GM23338 (cell line): ENCODE measurements around the gene TMEM107. TPM values are rescaled to one million over a fixed set of nuclear protein-coding genes. Genes with fewer than 3 reads are reported as not detected.

Experiments used
- ATAC-seq: fragments of 200-7000 bp; cut with Tn5 transposase; 3 replicates; pipeline ENCODE4 v1.9.1; 2020
- DNase-seq: peaks from one replicate; pipeline ENCODE4 v3.0.0-alpha.2; 2015; ENCODE audit warnings: low spot score
- H2AFZ ChIP-seq: fragments of 200-600 bp; sonication (generic); 2 replicates; pipeline ENCODE4 v1.8.0; 2016; ENCODE audit warnings: antibody characterized with exemption, mild to moderate bottlenecking, moderate library complexity
- H3F3A ChIP-seq: fragments of 200-600 bp; sonication (generic); replicated peaks from 2 replicates; pipeline ENCODE4 v1.8.0; 2017; ENCODE audit warnings: antibody characterized with exemption, mixed run types, low read depth
- H3K27ac ChIP-seq: fragments of 200-600 bp; sonication (generic); 2 replicates; pipeline ENCODE4 v1.6.1; 2016; ENCODE audit warnings: low read depth
- H3K27me3 ChIP-seq: fragments of 200-600 bp; sonication (generic); 2 replicates; pipeline ENCODE4 v1.8.0; 2016; ENCODE audit warnings: mild to moderate bottlenecking, mixed run types, moderate library complexity; ENCODE audit not compliant: insufficient read depth
- H3K36me3 ChIP-seq: fragments of 200-600 bp; sonication (generic); 2 replicates; pipeline ENCODE4 v1.8.0; 2016; ENCODE audit warnings: mild to moderate bottlenecking; ENCODE audit not compliant: insufficient read depth
- H3K4me1 ChIP-seq: fragments of 200-600 bp; sonication (generic); 2 replicates; pipeline ENCODE4 v1.8.0; 2016; ENCODE audit warnings: mild to moderate bottlenecking, moderate library complexity; ENCODE audit not compliant: insufficient read depth
- H3K4me2 ChIP-seq: fragments of 200-600 bp; sonication (generic); 2 replicates; pipeline ENCODE4 v1.7.1; 2017; ENCODE audit warnings: mixed run types
- H3K4me3 ChIP-seq: fragments of 200-600 bp; sonication (generic); 2 replicates; pipeline ENCODE4 v1.6.1; 2016; ENCODE audit warnings: mixed run types
- H3K79me2 ChIP-seq: fragments of 200-600 bp; sonication (generic); replicated peaks from 2 replicates; pipeline ENCODE4 v1.8.0; 2017; ENCODE audit warnings: mild to moderate bottlenecking; ENCODE audit not compliant: insufficient read depth
- H3K9me2 ChIP-seq: fragments of 200-600 bp; sonication (generic); 2 replicates; pipeline ENCODE4 v1.8.0; 2017; ENCODE audit not compliant: insufficient read depth
- H4K20me1 ChIP-seq: fragments of 200-600 bp; sonication (generic); replicated peaks from 2 replicates; pipeline ENCODE4 v1.8.0; 2017; ENCODE audit warnings: mild to moderate bottlenecking; ENCODE audit not compliant: insufficient read depth
- H3K27ac Mint-ChIP-seq: 2 replicates; pipeline ENCODE4 v1.8.0; 2020; ENCODE audit warnings: inconsistent platforms, mild to moderate bottlenecking, moderate library complexity, mixed read lengths
- H3K27me3 Mint-ChIP-seq: 3 replicates; pipeline ENCODE4 v1.8.0; 2022; ENCODE audit warnings: low read depth, mild to moderate bottlenecking, moderate library complexity, mixed read lengths, inconsistent platforms; ENCODE audit not compliant: insufficient read depth, poor library complexity
- H3K36me3 Mint-ChIP-seq: 3 replicates; pipeline ENCODE4 v1.8.0; 2021; ENCODE audit warnings: low read depth, mild to moderate bottlenecking, inconsistent platforms, moderate library complexity, mixed read lengths
- H3K4me1 Mint-ChIP-seq: 3 replicates; pipeline ENCODE4 v1.8.0; 2020; ENCODE audit warnings: mild to moderate bottlenecking, inconsistent platforms, mixed read lengths
- H3K4me3 Mint-ChIP-seq: 3 replicates; pipeline ENCODE4 v1.8.0; 2021; ENCODE audit warnings: moderate library complexity, mild to moderate bottlenecking, inconsistent platforms, mixed read lengths
- H3K9me3 Mint-ChIP-seq: 3 replicates; pipeline ENCODE4 v1.8.0; 2020; ENCODE audit warnings: moderate library complexity, mild to moderate bottlenecking, inconsistent platforms, mixed read lengths
- CREB1 ChIP-seq: fragments of 250-450 bp; sonication (Bioruptor Pico); IDR thresholded peaks from 2 replicates; pipeline ENCODE4 v1.5.0; 2020; ENCODE audit warnings: low read depth, mild to moderate bottlenecking, moderate library complexity
- CTCF ChIP-seq, 2 experiments: fragments of 200-600 bp in 1 of 2; sonication (generic) in 1 of 2; conservative IDR thresholded peaks; 2 replicates each; pipeline versions ENCODE4 v1.5.1 to v1.6.1; 2016 to 2017; ENCODE audit warnings: antibody characterized with exemption in 2 of 2, low read depth in 2 of 2, mild to moderate bottlenecking in 2 of 2, moderate library complexity in 1 of 2
- ETS1 ChIP-seq: IDR thresholded peaks from 2 replicates; pipeline ENCODE4 v1.6.1; 2016; ENCODE audit warnings: antibody characterized with exemption
- EZH2 ChIP-seq: fragments of 200-600 bp; sonication (generic); IDR thresholded peaks from one replicate; pipeline ENCODE4 v1.8.0; 2017; ENCODE audit warnings: antibody characterized with exemption, mild to moderate bottlenecking, low read depth; ENCODE audit not compliant: unreplicated experiment
- EZH2phosphoT487 ChIP-seq: fragments of 200-600 bp; sonication (generic); IDR thresholded peaks from one replicate; pipeline ENCODE4 v1.8.1; 2018; ENCODE audit warnings: antibody characterized with exemption; ENCODE audit not compliant: unreplicated experiment
- JUNB ChIP-seq: IDR thresholded peaks from one replicate; pipeline ENCODE4 v1.6.1; 2016; ENCODE audit warnings: antibody characterized with exemption; ENCODE audit not compliant: unreplicated experiment
- NANOG ChIP-seq: IDR thresholded peaks from 2 replicates; pipeline ENCODE4 v1.6.1; 2016; ENCODE audit warnings: antibody characterized with exemption, borderline replicate concordance
- POLR2AphosphoS5 ChIP-seq: IDR thresholded peaks from 2 replicates; pipeline ENCODE4 v1.6.1; 2016; ENCODE audit warnings: antibody characterized with exemption, low read depth
- REST ChIP-seq: IDR thresholded peaks from one replicate; pipeline ENCODE4 v1.6.1; 2018; ENCODE audit warnings: antibody characterized with exemption; ENCODE audit not compliant: unreplicated experiment
- STAT1 ChIP-seq: IDR thresholded peaks from one replicate; pipeline ENCODE4 v1.6.1; 2016; ENCODE audit warnings: antibody characterized with exemption; ENCODE audit not compliant: unreplicated experiment
- ZNF114 ChIP-seq: fragments of 250-450 bp; sonication (Bioruptor Pico); IDR thresholded peaks from 2 replicates; pipeline ENCODE4 v1.5.0; 2020; ENCODE audit warnings: mild to moderate bottlenecking, moderate library complexity
- ZNF331 ChIP-seq: fragments of 250-450 bp; sonication (Bioruptor Pico); IDR thresholded peaks from 2 replicates; pipeline ENCODE4 v1.5.0; 2020; ENCODE audit warnings: low read depth, mild to moderate bottlenecking, moderate library complexity
- ZNF462 ChIP-seq: fragments of 250-450 bp; sonication (Bioruptor Pico); IDR thresholded peaks from 2 replicates; pipeline ENCODE4 v1.5.0; 2020; ENCODE audit warnings: mild to moderate bottlenecking, moderate library complexity
- polyA plus RNA-seq: library from polyadenylated mRNA; unstranded; fragments of >200 nt; fragmentation: Nextera tagmentation; extraction: Ambion mirVana; gene quantifications from 2 replicates; pipeline ENCODE4 v1.2.1, GENCODE V29; 2016
- total RNA-seq: library from RNA; depleted of rRNA; stranded (reverse); fragments of >200 nt; shearing (Covaris generic); gene quantifications from 2 replicates; pipeline ENCODE4 v1.2.3, GENCODE V29; 2014

The TMEM107 gene
- total and polyA plus RNA-seq, 2 experiments from 2014 or later = 10.8 to 20.4 TPM

GRCh38 chr17:8142158-8142886, 33.9 kb downstream of the TMEM107 start:
- H3K79me2 ChIP-seq = no peaks in the 10 kb centered on the region
- peaks cover 8% of the 10 kb centered on the region for H3K27me3 ChIP-seq
- H2AFZ ChIP-seq = no peak overlapping the region
- H4K20me1 ChIP-seq = no peaks in the 10 kb centered on the region
- H3K4me1 ChIP-seq = peaks cover 6% of the 10 kb centered on the region; the same call in 1 of the 2 replicates
- no peak overlapping the region for H3K27ac ChIP-seq
- H3K36me3 ChIP-seq = peaks cover 7% of the 10 kb centered on the region; the same call in 1 of the 2 replicates
- TF ChIP-seq ZNF114 = no peak
- no peak for TF ChIP-seq POLR2AphosphoS5
- no peak for TF ChIP-seq ETS1
- TF ChIP-seq EZH2phosphoT487 = no peak
- no peak for TF ChIP-seq REST
- no peak for TF ChIP-seq ZNF462
- TF ChIP-seq ZNF331 (CRISPR knock-in tag) = no peak
- no peak for TF ChIP-seq CTCF (conservative IDR thresholded peaks at IDR 0.05; ENCODE audit: low read depth in 2 of 2)
- no peak for TF ChIP-seq STAT1
- no peak for TF ChIP-seq EZH2
- no peak for TF ChIP-seq JUNB
- no peak for TF ChIP-seq CREB1 (CRISPR knock-in tag)
- no peak for TF ChIP-seq NANOG
- H3K4me1 Mint-ChIP-seq = no peaks in the 10 kb centered on the region
- H3K4me2 ChIP-seq = no peak overlapping the region
- peaks cover 22% of the 10 kb centered on the region for H3F3A ChIP-seq
- H3K36me3 Mint-ChIP-seq = peaks cover 38% of the 10 kb centered on the region
- peaks cover 4% of the 10 kb centered on the region; the same call in 1 of the 3 replicates for H3K9me3 Mint-ChIP-seq
- no peak for ATAC-seq
- no peaks in the 10 kb centered on the region for H3K9me2 ChIP-seq
- no peak overlapping the region for H3K27ac Mint-ChIP-seq
- H3K27me3 Mint-ChIP-seq = peaks cover 6% of the 10 kb centered on the region
- DNase-seq = no peak
- no peak overlapping the region for H3K4me3 ChIP-seq
- H3K4me3 Mint-ChIP-seq = no peak overlapping the region
